A673 (cell line): ENCODE data around the gene MORN4.

Source experiments
- CTCF ChIP-seq: fragments of 300-800, 200-600 bp; sonication (generic); conservative IDR thresholded peaks from 2 replicates; pipeline ENCODE4 v1.5.1; 2017; ENCODE audit warnings: low read depth, mild to moderate bottlenecking, antibody characterized with exemption, low read length, moderate library complexity, mixed read lengths
- EZH2 ChIP-seq: fragments of 200-600 bp; sonication (generic); IDR thresholded peaks from 2 replicates; pipeline ENCODE4 v1.6.1; 2017; ENCODE audit warnings: borderline replicate concordance, low read depth, mild to moderate bottlenecking, mixed read lengths, antibody characterized with exemption, low read length; ENCODE audit not compliant: poor library complexity, severe bottlenecking

DNA sequence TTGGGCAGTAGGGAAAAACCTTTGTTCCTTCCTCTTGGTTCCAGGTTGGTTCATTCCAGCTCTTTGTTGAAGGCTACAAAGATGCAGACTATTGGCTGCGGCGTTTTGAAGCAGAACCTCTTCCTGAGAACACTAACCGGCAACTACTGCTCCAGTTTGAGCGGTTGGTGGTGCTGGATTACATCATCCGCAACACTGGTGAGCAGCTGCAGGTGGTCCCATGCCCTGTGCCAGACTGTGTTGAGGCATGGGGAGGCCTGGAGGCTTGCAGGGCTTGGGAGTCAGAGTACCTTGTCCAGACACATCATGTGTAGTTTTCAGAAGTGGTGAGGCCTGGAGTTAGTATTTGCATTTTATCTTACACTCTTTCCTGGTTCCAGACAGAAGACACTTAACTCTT lies 23.5 kb upstream of the MORN4 start:
- TF ChIP-seq CTCF (no peak), EZH2 (no peak)
